HG02588 (cell line): ENCODE measurements around the gene GNLY.

ENCODE experiments used
- ATAC-seq: cut with Tn5 transposase; IDR thresholded peaks from one replicate; pipeline ENCODE4 v1.9.1; 2021; ENCODE audit warnings: mild to moderate bottlenecking, moderate library complexity; ENCODE audit not compliant: unreplicated experiment

Gene GNLY

GRCh38 chr2:85741211-85741832, 47.2 kb downstream of the GNLY start:
- no peak for ATAC-seq

GRCh38 chr2:85741833-85742455, 47.8 kb downstream of the GNLY start:
- no peak for ATAC-seq

GRCh38 chr2:85743304-85743978, 49.3 kb downstream of the GNLY start:
- no peak for ATAC-seq

- ATAC-seq, result no peak
These were observed 49.9 kb downstream of the GNLY start for GRCh38 chr2:85744055-85744454.

GRCh38 chr2:85744741-85745601, 50.8 kb downstream of the GNLY start:
- ATAC-seq, result no peak

GRCh38 chr2:85745619-85746018, 51.5 kb downstream of the GNLY start:
- ATAC-seq, result no peak

GRCh38 chr2:85746321-85747004, 52.3 kb downstream of the GNLY start:
- ATAC-seq, result no peak

- no peak for ATAC-seq
These were observed 53.3 kb downstream of the GNLY start for GRCh38 chr2:85747441-85747840.

GRCh38 chr2:85748039-85748734, 54.0 kb downstream of the GNLY start:
- no peak for ATAC-seq
